Measurements from ENCODE around the gene PLBD2.

The PLBD2 gene

GRCh38 chr12:113364698-113365097 is 6.3 kb downstream of the PLBD2 start:
- Histone ChIP-seq H3F3A (ENCODE audit: low read depth) (no peaks in the 10 kb centered on the region), H3K9me3 (ENCODE audit: insufficient read depth, low read depth, low read length) (no peaks in the 10 kb centered on the region), H3K4me3 (ENCODE audit: low read length, poor library complexity, severe bottlenecking) (no peak overlapping the region), H4K20me1 (ENCODE audit: insufficient read depth, low read length, poor library complexity, severe bottlenecking) (no peaks in the 10 kb centered on the region), H3K4me1 (ENCODE audit: insufficient read depth, low read length, poor library complexity, severe bottlenecking) (no peaks in the 10 kb centered on the region), H3K27me3 (ENCODE audit: insufficient read depth, low read length, poor library complexity, severe bottlenecking) (no peaks in the 10 kb centered on the region), H3K9ac (ENCODE audit: low read depth, low read length, poor library complexity, severe bottlenecking) (no peak overlapping the region), H2AFZ (ENCODE audit: low read length) (no peak overlapping the region), H3K4me2 (ENCODE audit: low read depth, low read length, poor library complexity, severe bottlenecking) (no peak overlapping the region), H3K36me3 (ENCODE audit: insufficient read depth, low read length) (no peaks in the 10 kb centered on the region), H3K79me2 (ENCODE audit: insufficient read depth, low read length) (no peaks in the 10 kb centered on the region), H3K9me2 (replicated peaks; ENCODE audit: low read depth, low read length) (no peaks in the 10 kb centered on the region)
- no peak for TF ChIP-seq CTCF (conservative IDR thresholded peaks at IDR 0.05; ENCODE audit: low read length)

GRCh38 chr12:113365639-113366395 is 7.4 kb downstream of the PLBD2 start:
- Histone ChIP-seq H3K9me3 (ENCODE audit: insufficient read depth, low read depth, low read length) (no peaks in the 10 kb centered on the region), H2AFZ (ENCODE audit: low read length) (no peak overlapping the region), H3K36me3 (ENCODE audit: insufficient read depth, low read length) (no peaks in the 10 kb centered on the region), H4K20me1 (ENCODE audit: insufficient read depth, low read length, poor library complexity, severe bottlenecking) (no peaks in the 10 kb centered on the region), H3K9me2 (replicated peaks; ENCODE audit: low read depth, low read length) (no peaks in the 10 kb centered on the region), H3K79me2 (ENCODE audit: insufficient read depth, low read length) (no peaks in the 10 kb centered on the region), H3K4me3 (ENCODE audit: low read length, poor library complexity, severe bottlenecking) (no peak overlapping the region), H3K4me2 (ENCODE audit: low read depth, low read length, poor library complexity, severe bottlenecking) (no peak overlapping the region), H3K4me1 (ENCODE audit: insufficient read depth, low read length, poor library complexity, severe bottlenecking) (no peaks in the 10 kb centered on the region), H3K27me3 (ENCODE audit: insufficient read depth, low read length, poor library complexity, severe bottlenecking) (no peaks in the 10 kb centered on the region), H3K9ac (ENCODE audit: low read depth, low read length, poor library complexity, severe bottlenecking) (no peak overlapping the region), H3F3A (ENCODE audit: low read depth) (no peaks in the 10 kb centered on the region)
- no peak for TF ChIP-seq EZH2phosphoT487 (IDR thresholded peaks at IDR 0.05; ENCODE audit: borderline replicate concordance)
- no peak for TF ChIP-seq CTCF (conservative IDR thresholded peaks at IDR 0.05; ENCODE audit: low read length)

GRCh38 chr12:113366827-113367226 is 8.4 kb downstream of the PLBD2 start:
- Histone ChIP-seq H3F3A (ENCODE audit: low read depth) (no peaks in the 10 kb centered on the region), H3K36me3 (ENCODE audit: insufficient read depth, low read length) (no peaks in the 10 kb centered on the region), H3K4me2 (ENCODE audit: low read depth, low read length, poor library complexity, severe bottlenecking) (no peak overlapping the region), H3K27me3 (ENCODE audit: insufficient read depth, low read length, poor library complexity, severe bottlenecking) (no peaks in the 10 kb centered on the region), H3K9me2 (replicated peaks; ENCODE audit: low read depth, low read length) (no peaks in the 10 kb centered on the region), H3K4me3 (ENCODE audit: low read length, poor library complexity, severe bottlenecking) (no peak overlapping the region), H2AFZ (ENCODE audit: low read length) (no peak overlapping the region), H3K79me2 (ENCODE audit: insufficient read depth, low read length) (no peaks in the 10 kb centered on the region), H3K9me3 (ENCODE audit: insufficient read depth, low read depth, low read length) (no peaks in the 10 kb centered on the region), H3K4me1 (ENCODE audit: insufficient read depth, low read length, poor library complexity, severe bottlenecking) (no peaks in the 10 kb centered on the region), H4K20me1 (ENCODE audit: insufficient read depth, low read length, poor library complexity, severe bottlenecking) (no peaks in the 10 kb centered on the region), H3K9ac (ENCODE audit: low read depth, low read length, poor library complexity, severe bottlenecking) (no peak overlapping the region)
- TF ChIP-seq CTCF (conservative IDR thresholded peaks at IDR 0.05; ENCODE audit: low read length) = no peak
- no peak for TF ChIP-seq EZH2phosphoT487 (IDR thresholded peaks at IDR 0.05; ENCODE audit: borderline replicate concordance)

Measured in Loucy (cell line).